Stimulated activated CD4-positive, alpha-beta T cell treated with anti-CD3 and anti-CD28 coated beads, Interleukin-15, amount 100 ng/mL, for 24 hours (primary cell): ENCODE results near the gene KRT76.
"Not testable (repeated sequence)": the region's sequence is repeated elsewhere in the genome, so short reads cannot be mapped to it uniquely, and the experiment has no call there.

Source experiments
- DNase-seq: peaks from one replicate; pipeline ENCODE4 v3.0.0-alpha.2; 2020

The KRT76 gene

GRCh38 chr12:52757449-52758176 lies 19.5 kb downstream of the KRT76 start:
- DNase-seq, result no peak

- DNase-seq, result no peak
Observed at GRCh38 chr12:52756281-52756960, 20.7 kb downstream of the KRT76 start.

- no peak for DNase-seq
Observed at GRCh38 chr12:52755533-52755932, 21.6 kb downstream of the KRT76 start.

- no peak for DNase-seq
Observed at GRCh38 chr12:52754135-52754534, 23.0 kb downstream of the KRT76 start.

GRCh38 chr12:52753283-52753682 lies 23.9 kb downstream of the KRT76 start:
- DNase-seq, result no peak

- DNase-seq, result no peak
Observed at GRCh38 chr12:52752516-52752915, 24.6 kb downstream of the KRT76 start.

GRCh38 chr12:52751795-52752194 lies 25.4 kb downstream of the KRT76 start:
- no peak for DNase-seq

- DNase-seq, result not testable (repeated sequence)
Observed at GRCh38 chr12:52750532-52750931, 26.6 kb downstream of the KRT76 start.

- DNase-seq, result no peak
Observed at GRCh38 chr12:52749827-52750226, 27.3 kb downstream of the KRT76 start.

- DNase-seq, result no peak
Observed at GRCh38 chr12:52748578-52748977, 28.6 kb downstream of the KRT76 start.

GRCh38 chr12:52745554-52745953 lies 31.6 kb downstream of the KRT76 start:
- no peak for DNase-seq

- DNase-seq, result no peak
Observed at GRCh38 chr12:52744493-52745156, 32.5 kb downstream of the KRT76 start.

- DNase-seq, result no peak
Observed at GRCh38 chr12:52742822-52743457, 34.2 kb downstream of the KRT76 start.

- DNase-seq, result no peak
Observed at GRCh38 chr12:52742196-52742580, 35.0 kb downstream of the KRT76 start.

GRCh38 chr12:52741375-52742195 lies 35.6 kb downstream of the KRT76 start:
- DNase-seq, result peak; percentile 71

- DNase-seq, result no peak
Observed at GRCh38 chr12:52740584-52740983, 36.6 kb downstream of the KRT76 start.

GRCh38 chr12:52739963-52740362 lies 37.2 kb downstream of the KRT76 start:
- no peak for DNase-seq

GRCh38 chr12:52735816-52736632 lies 41.1 kb downstream of the KRT76 start:
- DNase-seq, result no peak

GRCh38 chr12:52735106-52735505 lies 42.0 kb downstream of the KRT76 start:
- no peak for DNase-seq

- no peak for DNase-seq
Observed at GRCh38 chr12:52730793-52731192, 46.4 kb downstream of the KRT76 start.

- DNase-seq, result no peak
Observed at GRCh38 chr12:52730383-52730782, 46.8 kb downstream of the KRT76 start.

- DNase-seq, result no peak
Observed at GRCh38 chr12:52729147-52729546, 48.0 kb downstream of the KRT76 start.
